HG03175 (cell line): ENCODE measurements around the gene TP53I13.
"Not testable (repeated sequence)": the region's sequence is repeated elsewhere in the genome, so short reads cannot be mapped to it uniquely, and the experiment has no call there.

Experiments used
- ATAC-seq: cut with Tn5 transposase; IDR thresholded peaks from one replicate; pipeline ENCODE4 v1.9.1; 2021; ENCODE audit warnings: mild to moderate bottlenecking, moderate library complexity; ENCODE audit not compliant: unreplicated experiment

TP53I13 gene

DNA sequence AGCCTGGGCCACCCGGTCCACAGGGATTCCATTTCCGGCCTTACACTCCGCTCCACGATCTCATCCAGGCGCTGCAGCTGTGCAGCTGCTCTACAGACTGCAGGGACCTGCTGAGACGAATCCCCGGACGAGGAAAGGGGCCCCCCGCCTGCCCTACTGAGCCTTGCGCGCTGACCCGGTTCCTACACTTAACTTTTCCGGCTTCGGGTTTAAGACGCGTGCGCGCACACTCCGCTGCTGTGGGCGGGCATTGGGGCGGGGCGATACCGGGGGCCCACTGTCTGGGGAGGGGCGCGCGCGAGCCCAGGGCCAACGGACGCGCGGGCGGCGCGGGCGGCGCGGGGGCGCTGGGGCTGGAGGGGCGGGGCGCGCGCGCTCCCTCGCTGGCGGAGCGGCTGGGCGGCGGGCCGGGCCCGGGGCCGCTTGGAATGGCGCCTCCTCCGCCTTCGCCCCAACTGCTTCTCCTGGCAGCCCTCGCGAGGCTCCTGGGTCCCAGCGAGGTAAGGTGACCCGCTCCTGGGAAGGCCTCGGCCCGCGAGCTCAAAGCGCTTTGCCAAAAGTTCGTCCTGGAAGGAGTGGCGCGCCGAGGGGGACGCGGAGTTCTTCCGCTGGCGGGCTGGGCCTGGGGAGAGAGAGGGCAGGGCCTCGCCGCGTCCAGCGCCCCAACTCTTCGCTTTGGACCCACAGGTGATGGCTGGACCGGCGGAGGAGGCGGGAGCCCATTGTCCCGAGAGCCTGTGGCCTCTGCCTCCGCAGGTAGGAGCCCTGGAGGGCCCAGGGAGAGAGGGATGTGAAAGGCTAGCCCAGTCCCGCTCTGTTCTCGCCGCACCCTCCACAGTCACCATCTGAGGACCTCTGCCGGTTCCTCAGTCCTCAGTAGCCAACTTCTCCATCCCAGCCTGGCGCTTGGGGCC, at the start of gene TP53I13:
Gene TP53I13 (plus strand): TSS at position 371 of the 914 bp plus-strand sequence. CDS start 58 bp downstream, at position 429.
- ATAC-seq, result peak; percentile 32

DNA sequence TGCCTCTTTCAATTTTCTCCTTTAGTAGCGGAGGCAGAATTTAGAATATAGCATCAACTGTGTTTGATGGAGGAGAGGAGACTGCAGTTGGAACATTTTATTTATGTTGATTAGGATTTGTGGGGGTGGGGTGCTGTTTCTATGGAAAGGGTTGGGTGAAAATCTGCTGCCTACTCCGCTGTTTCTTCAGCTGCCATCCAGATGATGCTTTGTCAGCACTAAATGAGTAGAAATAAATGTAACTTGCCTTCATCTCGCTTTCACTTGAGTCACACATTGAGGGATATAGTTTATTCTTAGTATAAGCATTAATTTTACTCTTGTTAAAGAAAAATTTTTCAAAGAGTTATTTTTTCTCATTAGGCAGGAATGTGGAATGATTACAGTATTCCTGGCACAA, 43.8 kb upstream of the TP53I13 start:
- no peak for ATAC-seq

DNA sequence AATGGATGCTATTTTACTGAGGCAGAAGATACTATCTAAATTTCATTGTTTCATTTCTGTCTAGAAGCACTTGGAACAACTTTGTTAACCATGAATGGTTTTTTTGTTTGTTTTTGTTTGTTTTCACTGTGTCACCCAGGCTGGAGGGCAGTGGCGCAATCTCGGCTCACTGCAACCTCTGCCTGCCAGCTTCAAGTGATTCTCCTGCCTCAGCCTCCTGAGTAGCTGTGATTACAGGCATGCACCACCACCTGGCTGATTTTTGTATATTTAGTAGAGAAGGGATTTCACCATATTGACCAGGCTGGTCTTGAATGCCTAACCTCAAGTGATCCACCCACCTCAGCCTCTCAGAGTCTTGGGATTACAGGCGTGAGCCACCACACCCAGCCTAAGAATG, 42.2 kb upstream of the TP53I13 start:
- no peak for ATAC-seq

DNA sequence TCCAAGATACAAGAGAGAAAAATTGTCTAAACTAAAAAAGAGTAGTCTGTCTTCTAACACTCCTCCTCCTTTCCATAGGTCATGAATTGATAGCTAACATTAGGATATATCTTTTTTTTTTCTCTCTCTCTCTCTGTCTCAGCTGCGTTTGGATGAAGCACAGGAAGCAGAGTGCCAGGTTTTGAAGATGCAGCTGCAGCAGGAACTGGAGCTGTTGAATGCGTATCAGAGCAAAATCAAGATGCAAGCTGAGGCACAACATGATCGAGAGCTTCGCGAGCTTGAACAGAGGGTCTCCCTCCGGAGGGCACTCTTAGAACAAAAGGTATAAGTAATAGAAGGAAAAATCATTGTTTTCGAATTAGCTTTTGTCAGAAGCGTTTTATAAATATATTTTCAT, 34.5 kb upstream of the TP53I13 start:
- ATAC-seq, result no peak

DNA sequence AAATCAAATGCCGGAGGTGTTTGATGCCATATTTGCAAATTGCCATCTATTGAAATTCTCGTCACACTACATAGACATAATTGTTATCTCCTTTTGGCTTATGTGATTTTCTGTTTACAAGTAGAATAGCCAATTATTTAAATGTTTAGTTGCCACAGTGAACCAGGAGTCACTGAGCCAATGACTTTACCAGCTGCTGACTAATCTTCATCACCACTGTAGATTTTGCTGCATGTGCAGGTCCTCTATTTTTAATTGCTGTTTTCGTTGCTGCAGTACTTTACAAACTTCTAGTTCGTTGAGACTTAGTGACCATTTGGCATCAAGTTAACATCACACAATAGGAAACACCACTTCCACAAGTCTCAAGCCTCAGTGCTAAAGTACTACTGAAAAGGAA, 24.4 kb upstream of the TP53I13 start:
- no peak for ATAC-seq

DNA sequence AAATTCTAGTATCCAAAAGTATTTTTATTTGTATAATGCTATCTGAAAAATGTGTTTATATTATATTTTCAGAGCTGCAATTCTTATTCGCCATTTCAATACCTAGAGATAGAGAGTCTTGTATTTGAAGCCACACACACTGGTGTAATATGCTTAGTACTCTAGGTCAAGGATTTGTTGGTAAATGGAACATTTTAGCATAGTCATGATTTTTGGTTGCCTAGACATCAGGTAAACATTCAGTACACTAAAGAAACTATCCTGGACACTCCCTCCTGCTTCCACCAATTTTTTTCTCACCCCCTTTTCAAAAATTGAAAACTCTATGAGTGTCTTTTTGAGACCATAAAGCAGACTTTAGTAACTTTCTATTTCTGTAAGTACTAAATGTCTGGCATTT, 22.4 kb upstream of the TP53I13 start:
- no peak for ATAC-seq

- ATAC-seq, result no peak
These were observed 21.7 kb upstream of the TP53I13 start for GRCh38 chr17:29546830-29547229.

DNA sequence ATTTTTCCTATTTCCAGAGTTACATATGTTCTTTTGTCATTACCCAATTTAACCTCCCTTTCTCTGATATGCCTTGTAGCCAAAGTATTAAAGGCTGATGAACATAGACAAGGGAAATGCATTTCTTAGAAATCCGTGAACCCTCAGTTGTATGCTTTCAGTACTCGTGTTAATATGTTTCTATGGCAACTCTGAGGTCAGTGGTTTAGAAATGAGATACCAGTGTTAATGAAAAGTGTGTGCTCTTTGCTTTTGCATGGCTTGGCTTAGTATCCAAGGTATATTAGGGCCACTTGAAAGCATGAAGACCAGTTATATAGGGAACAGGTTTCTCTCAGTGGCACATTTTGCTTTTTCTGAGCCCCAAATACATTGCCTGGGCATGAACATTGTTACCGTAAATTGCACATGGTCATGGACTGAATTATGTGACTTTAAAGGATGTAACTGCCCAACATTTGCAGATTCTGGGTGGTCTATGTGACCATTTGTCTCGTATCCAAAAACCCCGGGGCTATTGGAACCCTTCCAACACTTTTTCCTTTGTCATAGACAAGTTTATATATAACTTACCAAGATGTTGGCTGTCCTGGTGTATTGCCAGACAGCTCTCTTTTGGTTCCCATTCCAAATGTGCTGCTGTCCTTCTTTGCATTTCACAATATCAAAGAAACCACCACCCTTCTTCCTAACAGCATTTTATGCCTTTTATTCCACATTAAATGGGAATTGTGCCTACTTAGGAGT, 19.2 kb upstream of the TP53I13 start:
- ATAC-seq, result peak; percentile 57

- no peak for ATAC-seq
These were observed 12.7 kb upstream of the TP53I13 start for GRCh38 chr17:29555840-29556239.

- ATAC-seq, result no peak
These were observed 11.3 kb upstream of the TP53I13 start for GRCh38 chr17:29557085-29557738.

GRCh38 chr17:29557739-29558116, 10.8 kb upstream of the TP53I13 start:
- peak; percentile 45 for ATAC-seq

DNA sequence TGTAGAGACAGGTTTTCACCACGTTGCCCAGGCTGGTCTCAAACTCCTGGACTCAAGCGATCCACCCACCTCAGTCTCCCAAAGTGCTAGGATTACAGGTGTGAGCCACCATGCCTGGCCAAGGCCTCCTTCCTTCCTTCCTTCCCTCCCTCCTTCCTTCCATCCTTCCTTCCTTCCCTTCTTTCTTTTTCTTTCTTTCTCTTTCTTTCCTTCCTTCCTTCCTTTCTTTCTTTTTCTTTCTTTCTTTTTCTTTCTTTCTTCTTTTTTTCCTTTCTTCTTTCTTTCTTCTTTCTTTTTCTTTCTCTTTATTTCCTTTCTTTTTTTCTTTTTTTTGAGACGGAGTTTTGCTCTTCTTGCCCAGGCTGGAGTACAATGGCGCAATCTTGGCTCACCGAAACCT, 10.4 kb upstream of the TP53I13 start:
- ATAC-seq, result not testable (repeated sequence)

- no peak for ATAC-seq
These were observed 8.9 kb upstream of the TP53I13 start for GRCh38 chr17:29559640-29560039.

GRCh38 chr17:29560316-29560715, 8.2 kb upstream of the TP53I13 start:
- ATAC-seq, result peak; percentile 42

GRCh38 chr17:29561554-29562517, 6.7 kb upstream of the TP53I13 start:
- ATAC-seq, result no peak

GRCh38 chr17:29562615-29563014, 5.9 kb upstream of the TP53I13 start:
- ATAC-seq, result no peak

DNA sequence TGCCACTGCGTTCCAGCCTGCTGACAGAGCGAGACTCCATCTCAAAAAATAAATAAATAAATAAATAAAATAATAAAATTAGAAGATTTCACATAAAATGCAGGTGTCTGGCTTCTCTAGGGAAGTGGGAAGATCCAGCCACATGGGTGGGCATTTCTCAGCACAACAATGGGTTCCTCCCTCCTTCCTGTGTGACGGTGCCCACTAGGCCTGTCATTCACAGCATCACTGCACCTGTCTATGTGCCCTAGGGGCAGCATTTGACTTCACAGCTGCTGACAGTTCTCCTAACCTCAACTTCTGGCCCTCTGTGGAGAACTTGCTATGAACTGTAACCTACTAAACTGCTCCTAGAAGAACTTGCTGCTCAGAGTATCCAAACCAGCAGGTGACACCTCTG, 4.7 kb upstream of the TP53I13 start:
- ATAC-seq, result no peak

GRCh38 chr17:29565643-29566472, 2.6 kb upstream of the TP53I13 start:
- ATAC-seq, result no peak

- peak; percentile 27 for ATAC-seq
These were observed 1.8 kb upstream of the TP53I13 start, which contains the start of gene ABHD15 for GRCh38 chr17:29566473-29567303. Gene ABHD15 (minus strand): TSS chr17:29567037. CDS start chr17:29566966, 71 bp downstream.
